Measurements from ENCODE around the gene HRG.

GRCh38 chr3:186624598-186624997, 41.2 kb upstream of the HRG start:
- TF ChIP-seq, protein P1, sequence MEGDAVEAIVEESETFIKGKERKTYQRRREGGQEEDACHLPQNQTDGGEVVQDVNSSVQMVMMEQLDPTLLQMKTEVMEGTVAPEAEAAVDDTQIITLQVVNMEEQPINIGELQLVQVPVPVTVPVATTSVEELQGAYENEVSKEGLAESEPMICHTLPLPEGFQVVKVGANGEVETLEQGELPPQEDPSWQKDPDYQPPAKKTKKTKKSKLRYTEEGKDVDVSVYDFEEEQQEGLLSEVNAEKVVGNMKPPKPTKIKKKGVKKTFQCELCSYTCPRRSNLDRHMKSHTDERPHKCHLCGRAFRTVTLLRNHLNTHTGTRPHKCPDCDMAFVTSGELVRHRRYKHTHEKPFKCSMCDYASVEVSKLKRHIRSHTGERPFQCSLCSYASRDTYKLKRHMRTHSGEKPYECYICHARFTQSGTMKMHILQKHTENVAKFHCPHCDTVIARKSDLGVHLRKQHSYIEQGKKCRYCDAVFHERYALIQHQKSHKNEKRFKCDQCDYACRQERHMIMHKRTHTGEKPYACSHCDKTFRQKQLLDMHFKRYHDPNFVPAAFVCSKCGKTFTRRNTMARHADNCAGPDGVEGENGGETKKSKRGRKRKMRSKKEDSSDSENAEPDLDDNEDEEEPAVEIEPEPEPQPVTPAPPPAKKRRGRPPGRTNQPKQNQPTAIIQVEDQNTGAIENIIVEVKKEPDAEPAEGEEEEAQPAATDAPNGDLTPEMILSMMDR (IDR thresholded peaks at IDR 0.05), result no peak
- TF ChIP-seq EP300 (IDR thresholded peaks at IDR 0.05; ENCODE audit: borderline replicate concordance in 1 of 2, low read depth in 1 of 2, low read length in 1 of 2) (no peak), FOSL2 (IDR thresholded peaks at IDR 0.05; ENCODE audit: borderline replicate concordance, low read depth) (no peak), GABPA (IDR thresholded peaks at IDR 0.05; ENCODE audit: low read depth) (no peak), POLR2AphosphoS5 (IDR thresholded peaks at IDR 0.05; ENCODE audit: low read depth, low read length) (no peak), CHD2 (IDR thresholded peaks at IDR 0.05; ENCODE audit: low read length, partially characterized antibody) (no peak), RCOR1 (IDR thresholded peaks at IDR 0.05; ENCODE audit: low read length) (no peak), MEF2A (IDR thresholded peaks at IDR 0.05; ENCODE audit: borderline replicate concordance, low read depth) (no peak), SIN3A (IDR thresholded peaks at IDR 0.05; ENCODE audit: borderline replicate concordance, low read depth, low read length) (no peak), NFIC (IDR thresholded peaks at IDR 0.05; ENCODE audit: borderline replicate concordance) (no peak), FOXM1 (IDR thresholded peaks at IDR 0.05; ENCODE audit: low read depth) (no peak)

Measured in SK-N-SH (cell line).